DOHH2 (cell line): ENCODE measurements around the gene MBP.
A peak's percentile ranks its signal among the peaks of the same experiment; 100 is the strongest.

Experiments used
- H3F3A ChIP-seq: fragments of 200-600 bp; sonication (generic), shearing (Covaris generic); 2 replicates; pipeline ENCODE4 v1.6.0; 2016; ENCODE audit warnings: antibody characterized with exemption, mild to moderate bottlenecking; ENCODE audit not compliant: control insufficient read depth, insufficient read depth
- H3K27ac ChIP-seq: fragments of 200-600 bp; sonication (generic); 2 replicates; pipeline ENCODE4 v1.5.1; 2014; ENCODE audit warnings: low read depth, mild to moderate bottlenecking, low read length, moderate library complexity
- H3K27me3 ChIP-seq: fragments of 200-600 bp; sonication (generic); 2 replicates; pipeline ENCODE4 v1.6.1; 2014; ENCODE audit warnings: mild to moderate bottlenecking, low read length, mixed read lengths; ENCODE audit not compliant: control insufficient read depth
- H3K36me3 ChIP-seq: fragments of 200-600 bp; sonication (generic); 2 replicates; pipeline ENCODE4 v1.6.1; 2014; ENCODE audit warnings: mild to moderate bottlenecking, low read length, moderate library complexity, mixed read lengths; ENCODE audit not compliant: control insufficient read depth
- H3K4me1 ChIP-seq: fragments of 200-600 bp; sonication (generic); 2 replicates; pipeline ENCODE4 v1.6.1; 2014; ENCODE audit warnings: mild to moderate bottlenecking, low read length, mixed read lengths; ENCODE audit not compliant: control insufficient read depth
- H3K4me2 ChIP-seq: fragments of 200-600 bp; sonication (generic); 2 replicates; pipeline ENCODE4 v1.6.0; 2014; ENCODE audit warnings: mild to moderate bottlenecking, low read length, moderate library complexity
- H3K4me3 ChIP-seq: fragments of 200-600 bp; sonication (generic); 2 replicates; pipeline ENCODE4 v1.5.1; 2014; ENCODE audit warnings: mild to moderate bottlenecking, low read length, mixed read lengths
- H3K79me2 ChIP-seq: fragments of 200-600 bp; sonication (generic); 2 replicates; pipeline ENCODE4 v1.6.1; 2014; ENCODE audit warnings: mild to moderate bottlenecking, low read length, mixed read lengths; ENCODE audit not compliant: control insufficient read depth
- H3K9me2 ChIP-seq: fragments of 200-600 bp; sonication (generic); replicated peaks from 2 replicates; pipeline ENCODE4 v1.6.1; 2014; ENCODE audit warnings: mild to moderate bottlenecking, low read length, mixed read lengths; ENCODE audit not compliant: control insufficient read depth
- H3K9me3 ChIP-seq: fragments of 200-600 bp; sonication (generic); 2 replicates; pipeline ENCODE4 v1.6.1; 2014; ENCODE audit warnings: antibody characterized with exemption, low read length, mixed read lengths; ENCODE audit not compliant: control insufficient read depth, insufficient read depth
- H4K20me1 ChIP-seq: fragments of 200-600 bp; sonication (generic); 2 replicates; pipeline ENCODE4 v1.6.0; 2014; ENCODE audit warnings: low read depth, mild to moderate bottlenecking, antibody characterized with exemption, low read length, moderate library complexity; ENCODE audit not compliant: control insufficient read depth, insufficient read depth
- EZH2phosphoT487 ChIP-seq: fragments of 200-600 bp; sonication (generic); IDR thresholded peaks from 2 replicates; pipeline ENCODE4 v1.6.1; 2017; ENCODE audit warnings: borderline replicate concordance, mild to moderate bottlenecking, antibody characterized with exemption, low read length, moderate library complexity, mixed read lengths
- TF ChIP-seq, protein P1 (sequence below): fragments of 200-600 bp; sonication (generic); IDR thresholded peaks from one replicate; pipeline ENCODE4 v1.5.1; 2014; ENCODE audit warnings: antibody characterized with exemption, mild to moderate bottlenecking, low read depth, low read length; ENCODE audit not compliant: poor library complexity, severe bottlenecking

Gene MBP

DNA sequence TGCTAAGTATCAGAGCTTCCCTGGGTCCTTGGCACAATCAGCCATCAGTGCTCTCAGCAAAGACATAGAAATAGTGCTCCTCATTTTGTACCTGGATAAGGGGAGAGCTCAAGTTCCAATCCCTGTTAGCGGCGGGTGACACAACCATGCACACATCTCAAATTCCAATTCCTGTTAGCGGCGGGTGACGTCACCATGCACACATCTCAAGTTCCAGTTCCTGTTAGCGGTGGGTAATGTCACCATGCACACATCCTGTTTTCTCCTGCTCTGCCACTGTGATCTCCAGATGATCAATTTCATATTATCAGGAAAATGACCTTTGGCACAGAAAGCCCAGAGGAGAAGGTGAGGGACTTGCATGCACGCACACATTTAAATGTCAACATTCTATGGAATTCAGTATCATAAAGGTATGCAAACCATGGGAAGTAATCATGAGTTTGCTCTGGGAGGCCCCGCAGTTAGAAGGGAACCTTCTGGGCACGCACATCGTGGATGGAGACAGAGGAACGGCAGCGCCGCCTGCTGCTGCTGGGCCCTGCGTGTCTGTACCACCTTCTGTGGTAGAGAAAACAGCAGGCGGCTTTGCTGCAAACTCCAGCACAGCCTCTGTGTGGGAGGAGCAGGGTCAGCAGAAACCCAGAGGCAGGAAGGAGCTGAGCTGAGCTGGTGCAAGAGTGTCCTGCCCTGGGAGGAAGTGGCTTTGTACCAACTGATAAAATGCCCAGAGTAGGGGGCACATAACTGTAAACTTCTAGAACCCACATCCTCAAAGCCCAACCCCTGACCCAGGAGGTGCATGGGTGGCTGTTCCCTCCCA is 77.8 kb downstream of the MBP start:
- H3F3A ChIP-seq: peaks cover 17% of the 10 kb centered on the region
- no peaks in the 10 kb centered on the region for H4K20me1 ChIP-seq
- peaks cover 3% of the 10 kb centered on the region; the same call in 1 of the 2 replicates for H3K9me3 ChIP-seq
- H3K27me3 ChIP-seq: no peaks in the 10 kb centered on the region
- peak overlapping the region; percentile 56 for H3K4me3 ChIP-seq
- peak overlapping the region; percentile 70 for H3K4me2 ChIP-seq
- H3K9me2 ChIP-seq: no peaks in the 10 kb centered on the region
- TF ChIP-seq, protein P1, sequence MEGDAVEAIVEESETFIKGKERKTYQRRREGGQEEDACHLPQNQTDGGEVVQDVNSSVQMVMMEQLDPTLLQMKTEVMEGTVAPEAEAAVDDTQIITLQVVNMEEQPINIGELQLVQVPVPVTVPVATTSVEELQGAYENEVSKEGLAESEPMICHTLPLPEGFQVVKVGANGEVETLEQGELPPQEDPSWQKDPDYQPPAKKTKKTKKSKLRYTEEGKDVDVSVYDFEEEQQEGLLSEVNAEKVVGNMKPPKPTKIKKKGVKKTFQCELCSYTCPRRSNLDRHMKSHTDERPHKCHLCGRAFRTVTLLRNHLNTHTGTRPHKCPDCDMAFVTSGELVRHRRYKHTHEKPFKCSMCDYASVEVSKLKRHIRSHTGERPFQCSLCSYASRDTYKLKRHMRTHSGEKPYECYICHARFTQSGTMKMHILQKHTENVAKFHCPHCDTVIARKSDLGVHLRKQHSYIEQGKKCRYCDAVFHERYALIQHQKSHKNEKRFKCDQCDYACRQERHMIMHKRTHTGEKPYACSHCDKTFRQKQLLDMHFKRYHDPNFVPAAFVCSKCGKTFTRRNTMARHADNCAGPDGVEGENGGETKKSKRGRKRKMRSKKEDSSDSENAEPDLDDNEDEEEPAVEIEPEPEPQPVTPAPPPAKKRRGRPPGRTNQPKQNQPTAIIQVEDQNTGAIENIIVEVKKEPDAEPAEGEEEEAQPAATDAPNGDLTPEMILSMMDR: peak; percentile 85
- no peak for TF ChIP-seq EZH2phosphoT487
- peak overlapping the region; percentile 74 for H3K27ac ChIP-seq
- H3K36me3 ChIP-seq: peaks cover 8% of the 10 kb centered on the region
- H3K79me2 ChIP-seq: peaks cover 14% of the 10 kb centered on the region
- peaks cover 60% of the 10 kb centered on the region for H3K4me1 ChIP-seq

DNA sequence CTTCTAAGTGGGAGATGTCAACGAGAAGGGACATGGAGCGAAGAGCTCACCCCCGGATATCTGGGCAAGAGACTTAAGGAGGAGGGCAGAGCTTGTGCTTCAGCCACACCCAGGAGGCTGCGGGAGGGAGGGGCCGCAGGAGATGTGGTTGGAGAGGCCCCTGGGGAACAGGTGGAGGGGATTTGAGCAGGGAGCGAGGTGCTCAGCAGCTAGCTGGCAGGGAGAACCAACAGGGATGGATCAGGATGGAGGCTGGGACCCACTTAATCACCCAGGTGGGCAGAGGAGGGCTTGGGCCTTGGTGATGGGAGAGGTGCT is 78.3 kb downstream of the MBP start:
- Histone ChIP-seq H3K9me3 (no peaks in the 10 kb centered on the region), H3K9me2 (no peaks in the 10 kb centered on the region), H3K36me3 (peaks cover 6% of the 10 kb centered on the region), H3K79me2 (peaks cover 14% of the 10 kb centered on the region), H3K27ac (peak overlapping the region; percentile 74), H3K4me2 (peak overlapping the region; percentile 70), H4K20me1 (no peaks in the 10 kb centered on the region), H3K4me1 (peaks cover 60% of the 10 kb centered on the region), H3K27me3 (no peaks in the 10 kb centered on the region), H3F3A (peaks cover 17% of the 10 kb centered on the region), H3K4me3 (peak overlapping the region; percentile 56)
- TF ChIP-seq, protein P1: no peak
- no peak for TF ChIP-seq EZH2phosphoT487

DNA sequence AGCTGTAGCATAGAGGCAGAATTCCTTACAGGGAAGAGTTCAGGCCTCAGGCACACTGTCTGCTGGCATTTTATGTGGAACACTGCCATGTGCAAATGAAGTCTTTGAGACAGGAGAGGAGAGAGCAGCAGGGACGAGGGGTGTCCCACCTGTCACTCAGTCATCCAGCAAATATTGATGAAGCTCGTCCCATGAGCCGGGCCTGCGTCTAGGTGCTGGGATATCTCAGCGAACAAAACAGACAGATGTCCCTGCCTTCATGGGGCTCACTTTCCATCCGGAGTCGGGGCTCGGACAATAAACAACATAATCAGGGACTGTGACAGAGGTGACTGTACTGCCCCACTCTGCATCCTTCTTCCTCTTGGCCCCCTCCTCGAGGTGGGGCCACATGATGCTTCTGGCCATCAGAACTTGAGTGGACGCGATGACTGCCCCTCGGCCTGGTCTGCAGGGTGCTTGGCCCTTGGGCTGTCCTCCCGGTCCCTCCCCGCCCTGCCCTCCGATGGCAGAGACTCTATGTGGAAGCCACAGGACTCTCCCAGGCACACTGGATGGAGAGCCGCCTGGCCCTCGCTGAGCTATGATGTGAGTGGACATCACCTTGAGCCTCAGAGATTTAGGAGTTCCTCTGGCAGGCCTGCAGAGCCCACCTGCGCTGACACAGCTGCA is 78.8 kb downstream of the MBP start:
- no peaks in the 10 kb centered on the region for H3K27me3 ChIP-seq
- peaks cover 14% of the 10 kb centered on the region for H3K79me2 ChIP-seq
- peaks cover 60% of the 10 kb centered on the region for H3K4me1 ChIP-seq
- no peaks in the 10 kb centered on the region for H3K9me3 ChIP-seq
- H3F3A ChIP-seq: peaks cover 14% of the 10 kb centered on the region
- H3K9me2 ChIP-seq: no peaks in the 10 kb centered on the region
- no peaks in the 10 kb centered on the region for H4K20me1 ChIP-seq
- peak overlapping the region; percentile 74 for H3K27ac ChIP-seq
- peak overlapping the region; percentile 70 for H3K4me2 ChIP-seq
- peaks cover 6% of the 10 kb centered on the region for H3K36me3 ChIP-seq
- peak overlapping the region; percentile 56 for H3K4me3 ChIP-seq
- TF ChIP-seq EZH2phosphoT487: no peak
- TF ChIP-seq, protein P1: no peak
